HepG2 (cell line): ENCODE measurements around the gene CCM2. TPM values are rescaled to one million over a fixed set of nuclear protein-coding genes. Genes with fewer than 3 reads are reported as not detected.

Experiments used
- ARID5B ChIP-seq: IDR thresholded peaks from 2 replicates; pipeline ENCODE4 v1.4.0; 2020; ENCODE audit warnings: mild to moderate bottlenecking, missing genetic modification reagents
- CAMTA2 ChIP-seq: sonication (generic); formaldehyde crosslinking; IDR thresholded peaks from 2 replicates; pipeline ENCODE4 v1.4.0; 2020; ENCODE audit warnings: mild to moderate bottlenecking, missing genetic modification reagents, borderline replicate concordance
- EEA1 ChIP-seq: sonication (generic); formaldehyde crosslinking; IDR thresholded peaks from 2 replicates; pipeline ENCODE4 v1.5.1; 2020; ENCODE audit warnings: mild to moderate bottlenecking, missing genetic modification reagents, borderline replicate concordance
- FOXA1 ChIP-seq, 2 experiments: fragments of 450-650 bp in 1 of 2; sonication (generic) in 1 of 2; formaldehyde crosslinking in 1 of 2; IDR thresholded peaks; 2 replicates each; pipeline versions ENCODE4 v1.4.0 to v1.6.1; 2016 to 2020; ENCODE audit warnings: missing genetic modification reagents in 1 of 2
- HNRNPLL ChIP-seq: fragments of 200-400 bp; formaldehyde crosslinking; IDR thresholded peaks from 2 replicates; pipeline ENCODE4 v1.6.1; 2017; ENCODE audit warnings: mild to moderate bottlenecking, low read depth, low read length; ENCODE audit not compliant: poor library complexity, severe bottlenecking
- SALL1 ChIP-seq: sonication (generic); formaldehyde crosslinking; IDR thresholded peaks from 2 replicates; pipeline ENCODE4 v1.8.0; 2022; ENCODE audit warnings: mild to moderate bottlenecking, missing genetic modification reagents
- ZBTB10 ChIP-seq: sonication (generic); formaldehyde crosslinking; IDR thresholded peaks from 2 replicates; pipeline ENCODE4 v1.4.0; 2020; ENCODE audit warnings: missing genetic modification reagents, borderline replicate concordance
- ZGPAT ChIP-seq: IDR thresholded peaks from 2 replicates; pipeline ENCODE4 v1.6.1; 2016; ENCODE audit warnings: mild to moderate bottlenecking
- ZNF225 ChIP-seq: sonication (generic); formaldehyde crosslinking; IDR thresholded peaks from 2 replicates; pipeline ENCODE4 v1.4.0; 2020; ENCODE audit warnings: mild to moderate bottlenecking, missing genetic modification reagents
- ZNF317 ChIP-seq: sonication (generic); formaldehyde crosslinking; IDR thresholded peaks from 2 replicates; pipeline ENCODE4 v1.5.0; 2020; ENCODE audit warnings: mild to moderate bottlenecking, missing genetic modification reagents
- ZNF510 ChIP-seq: sonication (generic); formaldehyde crosslinking; IDR thresholded peaks from 2 replicates; pipeline ENCODE4 v1.4.0; 2020; ENCODE audit warnings: low read depth, mild to moderate bottlenecking, missing genetic modification reagents
- ZNF513 ChIP-seq: sonication (generic); formaldehyde crosslinking; conservative IDR thresholded peaks from 2 replicates; pipeline ENCODE4 v1.5.0; 2020; ENCODE audit warnings: missing genetic modification reagents
- ZNF530 ChIP-seq: sonication (generic); formaldehyde crosslinking; IDR thresholded peaks from 2 replicates; pipeline ENCODE4 v1.5.0; 2020; ENCODE audit warnings: low read depth, mild to moderate bottlenecking, missing genetic modification reagents
- ZNF784 ChIP-seq: sonication (generic); formaldehyde crosslinking; IDR thresholded peaks from 2 replicates; pipeline ENCODE4 v1.5.1; 2020; ENCODE audit warnings: missing genetic modification reagents, mild to moderate bottlenecking, borderline replicate concordance
- polyA plus RNA-seq, 8 experiments: library from polyadenylated mRNA; depleted of rRNA in 3 of 8; stranded (reverse) in 7 of 8; unstranded in 1 of 8; fragments of >200 nt; fragmentation: Illumina TruSeq in 4 of 8; extraction: Trizol in 4 of 8; gene quantifications; 2 replicates each; pipeline versions ENCODE4 v1.2.1 to v1.2.3, GENCODE V29; 2011 to 2016; ENCODE audit warnings: low read depth in 4 of 8, missing spikeins in 1 of 8, mixed read lengths in 1 of 8; ENCODE audit not compliant: insufficient read depth in 1 of 8
- total RNA-seq, 5 experiments: library from RNA; depleted of rRNA; stranded (reverse); fragments of >200 nt; fragmentation: Illumina TruSeq; extraction: Trizol; gene quantifications; 2 replicates each; pipeline ENCODE4 v1.2.3, GENCODE V29; 2016; ENCODE audit warnings: low read depth in 1 of 5

The CCM2 gene
- total and polyA plus RNA-seq, 2 of the 13 experiments (the other 11 are each of a cell fraction or from before 2014, with no cell fraction given): 13.7 to 15.8 TPM

DNA sequence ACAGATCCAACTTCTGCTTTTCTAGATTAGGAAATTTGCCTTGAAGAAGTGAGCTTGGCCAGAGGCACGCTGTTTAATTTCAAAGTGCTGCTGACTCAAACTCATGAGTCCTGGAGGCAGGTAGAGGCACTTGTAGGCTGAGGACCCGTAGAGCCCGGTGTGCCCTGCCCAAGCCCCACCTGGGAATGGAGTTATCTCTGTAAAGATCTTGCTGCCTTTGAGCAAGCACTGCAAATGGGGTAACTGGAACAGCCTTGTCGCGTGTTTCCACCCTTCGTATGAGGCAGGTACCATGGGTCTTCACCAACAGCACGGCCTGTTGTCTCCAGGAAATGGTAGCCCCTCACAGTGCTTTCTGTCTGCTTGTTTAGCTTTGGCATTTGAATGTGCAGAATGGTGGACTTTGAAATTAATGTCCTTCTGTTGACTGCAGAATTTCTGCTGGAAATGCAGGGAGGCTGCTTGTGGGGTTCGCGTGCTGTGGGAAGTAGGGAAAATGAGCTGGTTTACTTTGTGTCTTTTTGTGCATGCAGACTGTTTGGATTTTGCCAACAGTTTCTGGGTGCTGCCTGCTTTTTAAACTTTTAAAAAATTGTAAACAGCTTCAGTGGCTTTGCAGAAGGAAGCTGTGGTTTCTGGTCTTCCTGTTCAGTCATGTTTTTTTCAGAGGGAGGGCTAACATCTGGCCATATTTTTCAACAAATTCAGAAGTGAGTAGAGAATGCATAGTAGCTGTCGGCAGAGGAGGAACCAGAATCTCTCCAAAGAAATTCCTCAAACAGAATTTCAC lies 27.2 kb downstream of the CCM2 start (continued):
- TF ChIP-seq ARID5B (0 out of 2 replicates have a peak, but pooled peaks have one; percentile 11), ZNF513 (CRISPR knock-in tag) (no peak), ZNF225 (CRISPR knock-in tag) (no peak), ZNF784 (CRISPR knock-in tag) (no peak), FOXA1 (IDR thresholded peaks at IDR 0.05) (no peak), FOXA1 (CRISPR knock-in tag; IDR thresholded peaks at IDR 0.05) (0 out of 2 replicates have a peak, but pooled peaks have one; percentile 21), ZNF530 (CRISPR knock-in tag) (no peak), ZNF510 (CRISPR knock-in tag) (no peak), ZGPAT (0 out of 2 replicates have a peak, but pooled peaks have one; percentile 17), ZBTB10 (peak; percentile 38; the same call in 1 of the 2 replicates), CAMTA2 (no peak), ZNF317 (CRISPR knock-in tag) (peak; percentile 78), EEA1 (CRISPR knock-in tag) (no peak), HNRNPLL (no peak), SALL1 (CRISPR knock-in tag) (peak; percentile 64; the same call in 1 of the 2 replicates)
